GM23248 (cell line): ENCODE measurements around the gene CENPA.

Source experiments
- EZH2 ChIP-seq: fragments of 200-600 bp; sonication (generic); IDR thresholded peaks from 2 replicates; pipeline ENCODE4 v1.6.1; 2018; ENCODE audit warnings: antibody characterized with exemption, mild to moderate bottlenecking; ENCODE audit not compliant: insufficient read depth, poor library complexity, severe bottlenecking
- EZH2phosphoT487 ChIP-seq: fragments of 200-600 bp; sonication (generic); IDR thresholded peaks from 2 replicates; pipeline ENCODE4 v1.6.1; 2018; ENCODE audit warnings: antibody characterized with exemption, moderate library complexity, mild to moderate bottlenecking, low read depth; ENCODE audit not compliant: insufficient read depth

GRCh38 chr2:26767894-26768487, 17.9 kb upstream of the CENPA start:
- no peak for TF ChIP-seq EZH2
- TF ChIP-seq EZH2phosphoT487: no peak
